GM19239 (cell line): ENCODE measurements around the gene LCN9.
"Not testable (repeated sequence)": the region's sequence is repeated elsewhere in the genome, so short reads cannot be mapped to it uniquely, and the experiment has no call there.

Experiments
- DNase-seq: peaks from one replicate; pipeline ENCODE4 v3.0.0; 2011; ENCODE audit warnings: low spot score; ENCODE audit not compliant: insufficient read length
- FAIRE-seq: peaks from 2 replicates; lab custom pipeline; 2011; peaks lifted over from hg19 to GRCh38; lab: Jason Lieb, UNC

The LCN9 gene

GRCh38 chr9:135669616-135670285 lies 6.6 kb downstream of the LCN9 start:
- DNase-seq, result no peak
- no peak for FAIRE-seq

DNA sequence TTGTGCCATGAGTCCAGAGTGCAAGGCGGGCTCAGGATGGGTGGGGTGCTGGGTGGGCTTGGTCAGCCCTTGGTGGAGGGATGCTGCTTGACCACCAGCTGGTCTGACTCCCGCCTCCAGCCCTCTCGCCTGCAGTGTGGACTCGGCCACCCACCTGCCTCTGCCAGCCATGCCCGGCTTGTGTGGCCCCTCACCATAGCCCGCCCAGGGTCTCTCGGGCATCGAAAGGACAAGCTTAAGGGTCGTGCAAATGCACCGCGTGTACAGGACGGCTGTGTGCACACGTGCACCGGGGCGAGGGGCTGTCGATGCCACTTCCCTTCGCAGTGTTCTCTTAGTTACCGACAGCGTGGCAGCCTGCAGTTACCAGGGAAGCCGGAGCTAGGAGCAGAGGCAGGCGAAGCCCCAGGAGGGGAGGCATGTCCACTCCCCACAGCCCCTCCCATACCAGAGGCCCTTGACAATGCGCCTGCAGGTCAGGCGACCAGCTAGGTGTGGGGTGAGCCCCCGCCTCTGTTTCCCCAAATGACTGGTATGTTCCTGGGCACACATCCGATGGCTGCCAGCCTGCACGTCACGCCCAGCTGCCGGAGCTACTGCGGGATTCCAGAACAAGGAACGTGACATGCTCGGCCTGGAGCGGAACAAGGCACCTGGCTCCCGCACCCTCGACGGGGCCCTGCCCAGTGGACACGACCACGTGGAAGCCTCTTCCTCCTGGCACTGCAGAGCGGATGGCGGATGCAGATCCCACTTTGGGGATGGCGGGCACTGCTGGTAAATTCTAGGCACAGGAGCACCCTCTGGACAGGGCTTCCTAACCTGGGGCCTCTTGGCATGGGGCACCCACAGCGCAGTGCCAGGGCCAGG lies 7.8 kb downstream of the LCN9 start:
- FAIRE-seq, result no peak

GRCh38 chr9:135671591-135672041 lies 8.5 kb downstream of the LCN9 start:
- DNase-seq (no peak), FAIRE-seq (no peak)

More for the DNA sequence above, 7.8 kb downstream of the LCN9 start:
- DNase-seq, result no peak

GRCh38 chr9:135672786-135673185 lies 9.7 kb downstream of the LCN9 start:
- not testable (repeated sequence) for DNase-seq, FAIRE-seq

GRCh38 chr9:135673941-135674340 lies 10.8 kb downstream of the LCN9 start:
- FAIRE-seq (no peak), DNase-seq (no peak)

- DNase-seq (no peak), FAIRE-seq (no peak)
Measured at GRCh38 chr9:135674977-135675376, 11.9 kb downstream of the LCN9 start.

- no peak for FAIRE-seq
- DNase-seq, result no peak
Measured at GRCh38 chr9:135676891-135677290, 13.8 kb downstream of the LCN9 start.

- DNase-seq, result no peak
- FAIRE-seq, result no peak
Measured at GRCh38 chr9:135677641-135678168, 14.6 kb downstream of the LCN9 start.

DNA sequence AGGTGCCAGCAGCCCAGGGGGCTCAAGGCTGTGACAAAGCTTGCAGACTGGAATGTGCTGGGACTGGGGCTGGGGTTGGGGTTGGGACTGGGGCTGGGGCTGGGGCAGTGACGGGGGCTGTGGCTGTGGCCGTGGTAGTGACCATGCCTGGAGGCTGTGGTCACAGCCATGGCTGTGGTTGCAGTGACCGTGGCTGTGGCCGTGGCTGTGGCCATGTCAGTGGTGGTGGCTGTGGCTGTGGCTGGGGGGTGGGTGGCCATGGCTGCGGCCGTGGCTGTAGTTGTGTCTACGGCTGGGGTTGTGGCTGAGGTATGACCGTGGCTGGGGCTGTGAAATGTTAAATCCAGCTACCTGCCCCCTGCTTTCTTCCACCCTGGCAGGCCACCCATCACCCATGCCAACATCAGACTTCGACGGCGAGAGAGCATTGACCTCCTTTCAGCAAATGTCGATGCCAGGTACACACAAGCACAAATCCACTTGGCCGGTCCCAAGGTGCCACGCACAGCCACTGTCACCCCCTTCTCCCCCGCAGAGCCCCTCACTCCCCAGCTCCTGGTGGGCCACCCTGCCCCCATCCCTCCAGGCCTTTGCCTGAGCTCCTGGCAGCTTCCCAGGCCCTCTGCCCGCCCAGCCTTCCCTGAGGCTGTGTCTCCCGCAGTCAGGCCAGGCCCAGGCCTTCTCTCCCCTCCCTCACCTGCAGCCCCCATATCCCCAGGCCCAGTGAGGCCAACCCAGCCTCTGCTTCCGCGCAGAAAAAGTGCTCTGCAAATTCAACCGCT lies 15.3 kb downstream of the LCN9 start:
- no peak for DNase-seq
- FAIRE-seq, result no peak

- FAIRE-seq, result no peak
Measured at GRCh38 chr9:135680056-135680455, 16.9 kb downstream of the LCN9 start.

GRCh38 chr9:135681161-135681560 lies 18.1 kb downstream of the LCN9 start:
- FAIRE-seq (no peak), DNase-seq (no peak)

More at GRCh38 chr9:135680056-135680455, 16.9 kb downstream of the LCN9 start:
- DNase-seq, result no peak

- DNase-seq (no peak), FAIRE-seq (no peak)
Measured at GRCh38 chr9:135683401-135684034, 20.4 kb downstream of the LCN9 start.

- FAIRE-seq (no peak), DNase-seq (no peak)
Measured at GRCh38 chr9:135684691-135685090, 21.6 kb downstream of the LCN9 start.

DNA sequence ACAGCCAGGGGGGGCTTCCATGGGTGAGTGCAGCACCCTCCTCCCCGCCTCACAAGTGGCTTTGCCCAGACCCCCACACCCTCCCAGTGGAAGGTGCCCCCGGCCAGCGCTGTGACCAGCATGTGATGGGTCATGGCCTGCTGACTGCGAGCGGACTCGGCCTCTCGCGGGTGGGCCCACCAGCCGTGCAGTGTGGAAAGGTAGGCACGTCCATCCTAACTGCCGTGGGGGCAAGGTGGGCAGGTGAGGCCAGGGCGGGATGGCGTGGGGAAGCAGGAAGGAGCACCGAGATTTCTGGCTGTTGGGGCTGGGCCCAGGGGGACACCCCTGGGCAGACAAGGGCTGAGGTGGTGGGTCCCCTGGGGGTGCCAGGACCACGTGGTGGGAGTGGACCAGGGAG lies 24.1 kb downstream of the LCN9 start:
- no peak for DNase-seq
- no peak for FAIRE-seq

DNA sequence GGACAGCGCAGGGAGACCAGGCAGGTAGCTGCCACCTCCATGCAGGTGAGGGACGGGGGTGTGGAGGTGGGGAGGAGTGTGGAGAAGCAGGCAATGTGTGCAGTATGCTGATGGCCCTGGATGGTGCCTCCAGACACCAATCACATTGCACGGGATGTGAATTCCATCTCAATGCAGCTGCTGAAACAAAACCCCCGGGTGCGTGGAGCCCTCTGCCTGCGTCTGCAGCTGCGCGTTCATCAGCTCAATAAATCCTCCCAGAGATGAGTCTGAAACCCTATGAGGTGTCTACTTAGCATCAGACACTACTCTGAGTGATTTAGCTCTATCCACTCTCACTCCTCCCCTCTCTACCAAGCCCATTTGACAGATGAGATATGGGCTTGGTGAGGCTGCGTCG lies 25.9 kb downstream of the LCN9 start:
- FAIRE-seq (no peak), DNase-seq (no peak)

DNA sequence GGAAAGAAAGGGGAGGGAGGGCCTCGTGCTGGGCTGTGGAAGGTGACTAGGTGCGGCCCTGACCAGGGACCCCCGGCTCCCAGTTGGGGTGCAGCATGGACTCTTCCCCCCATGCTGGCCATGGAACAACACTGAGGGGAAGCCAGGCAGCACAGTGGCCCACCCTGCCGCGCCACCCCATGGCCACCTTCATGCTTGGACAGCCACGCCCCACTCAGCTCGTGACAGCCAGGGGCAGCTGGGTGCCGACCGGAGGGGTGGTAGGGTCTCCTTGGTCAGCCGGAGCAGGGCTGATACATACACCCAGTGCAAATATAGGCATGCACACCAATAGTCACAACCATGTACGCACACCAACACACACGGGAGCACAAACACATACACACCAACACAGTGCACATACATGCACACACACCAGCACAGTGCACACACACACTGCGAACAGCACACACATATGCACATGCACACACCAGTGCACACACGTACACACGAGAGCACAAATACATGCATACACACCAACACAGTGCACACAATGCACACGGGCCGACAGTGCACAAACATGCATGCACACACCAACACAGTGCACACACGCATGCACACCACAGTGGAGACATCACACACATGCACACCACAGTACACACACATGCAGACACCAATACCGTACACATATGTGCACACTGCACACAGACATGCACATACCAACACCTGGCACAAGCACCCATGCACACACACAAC lies 27.9 kb downstream of the LCN9 start:
- DNase-seq (no peak), FAIRE-seq (no peak)

GRCh38 chr9:135692410-135692809 lies 29.3 kb downstream of the LCN9 start:
- no peak for FAIRE-seq

GRCh38 chr9:135693265-135693664 lies 30.2 kb downstream of the LCN9 start:
- DNase-seq (no peak), FAIRE-seq (no peak)

More at GRCh38 chr9:135692410-135692809, 29.3 kb downstream of the LCN9 start:
- no peak for DNase-seq

GRCh38 chr9:135693771-135694170 lies 30.7 kb downstream of the LCN9 start:
- DNase-seq (no peak), FAIRE-seq (no peak)
